Activated CD8-positive, alpha-beta memory T cell treated with anti-CD3 and anti-CD28 coated beads, Interleukin-2, amount 50 U/mL, for 24 hours (primary cell): ENCODE data around the gene MPZL3.
"Not testable (repeated sequence)": the region's sequence is repeated elsewhere in the genome, so short reads cannot be mapped to it uniquely, and the experiment has no call there.

Experiments
- DNase-seq: peaks from one replicate; pipeline ENCODE4 v3.0.0-alpha.2; 2020; ENCODE audit errors: extremely low read depth

MPZL3 gene

DNA sequence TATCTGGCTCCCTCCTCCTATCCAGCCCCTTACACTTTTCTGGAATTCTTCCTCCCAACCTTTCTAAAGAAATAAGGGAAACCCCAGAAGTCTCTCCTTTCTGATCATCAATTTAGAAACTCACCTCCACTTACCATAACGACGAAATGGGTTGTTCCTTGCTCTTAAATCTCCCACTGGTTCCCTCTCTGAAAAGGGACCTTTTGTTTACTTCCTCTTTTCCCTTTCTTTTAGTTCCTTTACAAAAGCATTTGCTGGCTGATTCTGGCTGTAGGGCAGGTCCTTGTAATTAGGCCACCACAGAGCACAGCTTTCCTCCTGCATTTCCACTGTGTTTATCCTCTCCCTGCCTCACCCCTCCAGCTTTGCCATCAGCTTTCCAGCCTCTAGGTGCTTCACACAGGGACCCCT, 39.4 kb downstream of the MPZL3 start:
- no peak for DNase-seq

DNA sequence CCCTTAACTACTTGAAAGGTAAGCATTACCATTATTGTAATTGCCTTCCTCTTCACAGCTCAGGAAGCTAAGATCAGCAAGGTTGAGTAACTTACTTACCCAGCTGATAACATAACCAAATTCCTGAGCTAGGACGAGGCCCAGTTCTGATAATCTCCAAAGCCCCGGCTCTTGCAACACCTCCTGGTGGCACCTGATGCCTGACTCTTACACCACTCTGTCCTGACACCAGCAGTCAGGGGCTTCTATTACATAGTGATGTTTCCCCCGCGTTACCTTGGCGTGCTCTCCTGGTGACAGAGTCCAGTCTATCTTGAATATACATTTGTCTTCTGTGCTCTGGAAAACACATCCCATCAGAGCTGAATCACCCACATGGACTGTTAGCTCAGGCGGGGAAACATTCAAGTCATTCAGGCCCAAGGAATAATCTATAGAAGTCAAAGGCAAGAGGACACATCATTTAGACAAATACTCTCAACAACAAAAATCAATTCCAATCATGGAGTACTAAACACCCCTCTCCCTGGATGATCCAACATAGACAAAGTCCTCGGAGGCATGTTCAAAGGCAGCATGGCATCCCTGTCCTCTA, 39.9 kb downstream of the MPZL3 start:
- no peak for DNase-seq

DNA sequence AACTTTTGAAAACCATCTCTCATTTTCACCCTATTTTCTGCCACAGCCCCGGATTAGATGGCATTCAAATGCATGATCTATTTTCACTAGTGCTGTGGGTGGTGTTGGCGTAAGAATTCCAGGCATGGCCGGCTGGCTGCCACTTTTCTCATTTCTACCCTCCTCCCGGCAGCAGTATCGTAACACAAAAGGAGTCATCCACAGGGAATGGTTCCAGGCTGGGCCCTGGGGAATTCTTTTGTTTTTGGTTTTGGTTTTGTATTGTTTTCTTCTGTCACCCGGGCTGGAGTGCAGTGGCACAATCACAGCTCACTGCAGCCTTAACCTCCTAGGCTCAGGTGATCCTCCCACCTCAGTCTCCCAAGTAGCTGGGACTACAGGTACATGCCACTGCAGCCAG, 41.2 kb downstream of the MPZL3 start:
- no peak for DNase-seq

DNA sequence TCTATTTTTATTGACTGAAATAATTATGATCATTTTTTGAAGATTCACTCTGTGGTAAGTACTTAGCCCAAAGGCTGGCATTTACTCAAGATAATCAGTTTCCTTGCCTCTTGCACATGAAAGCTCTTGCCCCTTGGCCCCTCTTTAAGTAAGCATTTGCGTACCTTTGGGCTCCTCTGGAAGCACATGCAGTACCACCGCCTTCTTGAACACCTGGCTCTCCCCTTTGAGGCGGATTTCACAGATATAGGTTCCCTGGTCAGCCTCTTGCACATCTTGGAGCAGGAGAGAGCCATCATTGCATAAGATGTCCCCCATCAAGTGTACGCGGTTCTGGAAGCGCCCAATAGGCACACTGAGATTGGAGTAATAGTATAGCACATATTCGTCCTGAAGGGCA, 41.8 kb downstream of the MPZL3 start:
- no peak for DNase-seq

DNA sequence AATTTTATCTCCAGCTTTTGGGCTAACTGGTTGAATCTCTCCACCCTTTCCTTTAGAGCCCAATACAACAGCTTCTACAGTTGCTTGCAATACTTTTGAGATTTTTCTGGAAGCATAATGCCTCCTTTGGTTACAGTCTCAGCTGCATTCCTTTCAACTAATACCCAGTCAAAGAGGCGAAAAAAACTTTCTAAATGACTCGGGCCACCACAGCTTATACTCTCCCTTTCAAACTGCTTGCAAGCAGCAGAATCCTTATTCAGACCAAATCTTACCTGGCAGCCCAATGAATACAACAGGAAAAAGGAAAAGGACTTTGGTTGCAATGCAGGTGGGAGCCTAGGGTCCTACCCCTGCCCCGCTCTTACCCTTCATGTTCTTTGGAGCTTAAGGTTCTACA, 43.1 kb downstream of the MPZL3 start:
- DNase-seq, result no peak

DNA sequence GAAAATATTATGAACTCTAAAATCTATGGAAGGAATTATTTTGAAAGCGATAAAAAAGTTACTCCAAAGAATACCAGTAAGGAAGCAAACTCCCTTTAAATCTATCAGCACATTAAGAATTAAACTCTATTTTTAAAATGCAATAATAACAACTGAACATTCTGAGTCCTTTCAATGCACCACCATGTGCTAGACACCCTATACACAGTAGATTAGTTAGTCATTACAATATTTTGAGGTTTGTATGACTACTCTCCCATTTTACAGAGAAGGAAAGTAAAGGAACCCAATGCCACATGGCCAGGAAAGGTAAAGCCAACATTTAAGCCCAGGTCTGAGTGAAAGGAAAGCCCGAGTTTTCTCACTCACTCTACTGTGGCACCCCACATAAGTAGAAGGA, 45.1 kb downstream of the MPZL3 start:
- no peak for DNase-seq

DNA sequence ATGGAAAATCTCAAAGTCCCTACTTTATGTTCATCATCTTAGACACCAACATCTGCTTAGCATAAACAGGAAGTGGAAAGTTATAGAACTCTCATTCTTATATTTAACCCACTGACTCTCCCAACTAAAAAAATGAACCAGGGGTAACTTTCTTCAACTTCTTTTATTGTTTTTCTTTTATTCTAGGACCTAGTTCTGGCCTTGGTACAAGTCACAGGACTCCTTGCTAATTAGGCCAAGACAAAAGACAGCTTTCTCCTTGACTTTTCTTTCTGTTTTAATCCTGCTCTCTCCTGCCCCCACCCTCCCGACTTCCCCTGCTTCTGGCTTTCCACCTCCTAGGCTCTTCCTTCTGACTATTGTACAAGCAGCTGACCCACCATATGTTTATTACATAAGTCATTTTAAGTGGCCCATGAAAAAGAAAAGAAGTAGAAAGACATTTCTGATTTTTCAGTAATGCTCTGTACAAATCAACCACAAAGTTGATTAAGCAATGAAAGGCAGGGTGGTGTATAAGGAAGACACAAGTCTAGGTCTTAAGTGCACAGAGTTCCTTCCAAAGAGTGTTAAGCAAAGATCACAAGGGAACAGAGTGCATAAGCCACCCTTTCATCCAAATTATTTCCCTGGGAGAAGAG, 45.7 kb downstream of the MPZL3 start:
- DNase-seq, result no peak

DNA sequence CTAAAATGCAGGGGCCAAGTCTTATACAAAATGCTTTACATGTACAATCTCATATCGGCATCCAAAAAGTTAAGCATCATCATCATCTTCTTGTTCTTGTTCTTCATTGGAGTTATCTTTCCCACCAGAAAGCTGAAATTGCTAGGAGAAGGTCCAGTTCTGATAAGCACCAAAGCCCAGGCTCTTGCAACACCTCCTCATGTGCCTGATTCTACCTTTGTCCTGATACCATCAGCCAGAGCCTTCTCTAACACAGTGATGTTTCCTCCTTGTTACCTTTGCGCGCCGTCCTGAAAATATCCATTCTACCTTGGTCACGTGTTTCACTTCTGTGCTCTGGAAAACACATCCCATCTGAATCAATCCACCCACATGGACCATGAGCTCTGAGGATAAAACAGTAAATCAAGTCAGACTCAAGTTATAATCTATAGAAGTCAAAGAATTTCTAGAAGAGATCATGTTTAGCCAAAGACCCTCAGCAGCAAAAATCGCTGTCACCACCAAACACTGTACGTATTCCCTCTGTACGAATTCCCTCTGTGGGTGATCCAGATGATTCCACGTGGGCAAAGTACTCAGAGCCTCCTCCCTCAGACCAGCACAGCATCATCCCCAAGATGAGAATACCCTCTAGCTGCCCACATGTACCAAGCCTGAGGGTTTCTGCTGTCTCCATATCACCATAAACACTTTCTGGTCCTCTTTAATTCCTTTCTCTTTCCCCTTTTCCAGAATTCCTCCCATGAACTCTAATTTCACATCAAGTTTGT, 46.4 kb downstream of the MPZL3 start:
- DNase-seq, result no peak

DNA sequence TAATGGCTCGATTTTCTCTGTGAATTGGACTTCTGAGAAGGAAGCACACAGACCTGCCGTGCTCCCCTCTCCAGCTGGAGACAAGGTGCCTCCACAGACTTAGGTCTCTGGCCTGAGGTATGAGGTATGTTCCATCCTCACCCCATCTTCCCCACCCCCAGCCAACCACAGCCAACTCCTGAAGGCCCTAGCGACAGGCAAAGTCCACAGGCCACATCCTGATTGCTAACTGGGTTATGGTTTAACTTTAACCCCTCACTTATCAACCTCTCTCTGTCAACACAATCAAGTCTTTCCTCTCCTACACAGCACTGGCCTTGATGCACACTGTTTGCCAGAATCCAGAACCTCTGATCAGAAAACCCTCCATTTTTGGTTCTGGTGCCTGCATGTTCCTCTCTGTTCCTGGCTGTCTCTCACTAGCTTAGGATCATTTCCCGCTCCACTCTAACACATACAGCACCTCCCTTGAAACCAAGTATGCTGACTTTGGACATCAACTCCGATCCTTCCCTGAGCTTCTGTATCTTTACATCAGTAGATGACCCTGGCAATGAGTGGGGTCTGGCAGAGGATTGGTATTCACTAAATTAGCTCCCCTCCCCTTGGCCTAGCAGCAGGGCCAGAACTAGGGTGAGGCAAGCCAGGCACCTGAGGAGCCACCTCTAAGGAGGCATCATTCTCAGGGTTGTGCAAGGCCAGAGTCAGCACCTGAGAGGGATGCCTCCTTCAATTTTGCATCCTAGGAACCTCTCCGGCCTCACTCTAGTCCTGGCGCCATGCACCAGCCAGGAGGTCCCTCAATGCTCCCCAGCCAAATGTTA, 49.4 kb downstream of the MPZL3 start:
- DNase-seq, result peak; percentile 30

DNA sequence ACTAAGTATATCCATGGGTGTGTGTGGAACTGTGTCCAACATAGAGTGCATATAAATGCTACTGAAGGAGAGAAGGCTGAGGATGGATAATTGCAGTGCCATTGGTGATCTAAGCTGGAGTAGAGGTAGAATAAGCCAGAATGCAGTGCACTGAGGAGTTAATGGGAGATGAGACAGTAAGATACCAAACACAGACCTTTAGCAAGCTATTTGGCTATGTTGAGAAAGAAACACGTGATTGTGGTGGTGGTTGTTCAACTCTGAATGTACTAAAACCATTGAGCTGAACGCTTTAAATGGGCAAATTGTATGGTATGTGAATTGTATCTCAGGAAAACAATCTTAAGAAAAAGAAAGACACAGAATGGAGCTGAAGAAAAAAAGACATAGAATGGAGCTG, 50.2 kb downstream of the MPZL3 start:
- DNase-seq, result no peak

DNA sequence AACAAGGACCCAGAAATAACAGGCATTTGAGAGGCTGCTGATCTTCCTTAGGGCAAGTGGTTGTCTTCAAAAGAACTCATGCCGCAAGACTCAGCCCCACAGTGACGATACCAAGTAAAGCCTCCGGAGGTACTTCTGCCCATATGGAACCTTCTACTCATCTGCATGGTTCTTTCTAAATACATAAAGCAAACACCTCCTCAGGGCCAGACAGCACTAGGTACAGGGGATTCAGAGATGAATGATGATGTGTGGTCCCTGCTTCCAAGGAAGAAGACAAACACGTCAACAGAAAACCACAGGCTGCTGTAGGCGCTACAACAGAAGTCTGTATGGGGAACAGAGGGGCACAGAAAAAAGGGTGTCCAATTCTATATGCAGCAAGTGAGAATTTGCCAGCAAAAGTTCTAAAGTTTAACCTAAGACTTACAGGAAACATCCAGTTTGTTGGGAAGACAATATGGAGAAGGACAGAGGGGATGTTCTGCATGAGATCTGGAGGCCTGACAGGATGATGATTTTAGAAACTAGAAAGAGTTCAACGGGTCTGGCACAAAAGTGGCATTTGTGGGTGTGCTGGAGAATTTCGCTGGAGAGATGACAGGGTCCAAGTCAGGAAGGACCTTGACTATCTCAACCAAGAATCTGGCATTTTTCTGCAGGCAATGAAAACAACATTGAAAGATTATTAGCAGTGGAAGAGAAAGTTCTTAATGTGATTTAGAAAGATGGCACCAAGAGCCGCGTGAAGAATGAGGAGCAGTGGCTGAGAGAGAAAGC, 51.1 kb downstream of the MPZL3 start:
- DNase-seq, result peak; percentile 28

DNA sequence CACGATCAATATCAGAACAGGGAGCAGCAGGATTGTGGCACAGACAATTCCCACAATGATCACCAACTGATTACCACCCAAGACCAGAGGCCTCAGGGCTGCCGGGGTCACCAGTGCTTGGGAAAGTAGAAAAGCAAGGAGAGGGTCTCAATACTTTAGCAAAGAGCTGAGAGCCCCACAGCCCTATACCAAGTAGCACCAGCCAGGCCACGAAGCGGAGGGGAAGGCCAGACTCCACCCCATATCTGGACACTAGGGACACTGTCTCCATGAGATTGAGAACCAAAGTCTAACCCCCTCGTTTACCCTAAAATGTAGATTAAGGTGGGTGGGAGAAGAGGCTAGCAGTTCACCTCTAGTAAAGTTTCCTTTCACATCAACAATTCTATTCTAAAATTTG, 51.7 kb downstream of the MPZL3 start:
- DNase-seq, result no peak

DNA sequence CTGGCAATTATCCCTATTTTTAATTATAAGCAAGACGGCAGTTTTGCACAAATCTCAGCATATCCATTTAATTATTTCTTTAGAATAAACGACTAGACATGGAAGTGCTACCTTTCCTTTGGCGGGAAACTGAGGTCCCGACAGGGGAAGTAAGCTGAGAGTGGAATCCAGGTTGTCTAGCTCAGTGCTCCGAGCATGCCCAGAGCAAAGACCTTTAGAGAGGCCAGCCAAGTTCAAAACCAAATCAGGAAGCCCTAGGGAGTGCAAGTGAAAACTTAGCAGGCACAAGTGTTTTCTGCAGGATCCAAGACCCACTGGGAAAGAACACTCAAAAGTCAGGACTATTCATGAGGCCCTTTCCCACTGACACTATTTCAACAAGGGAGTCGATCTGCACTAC, 53.0 kb downstream of the MPZL3 start:
- no peak for DNase-seq

DNA sequence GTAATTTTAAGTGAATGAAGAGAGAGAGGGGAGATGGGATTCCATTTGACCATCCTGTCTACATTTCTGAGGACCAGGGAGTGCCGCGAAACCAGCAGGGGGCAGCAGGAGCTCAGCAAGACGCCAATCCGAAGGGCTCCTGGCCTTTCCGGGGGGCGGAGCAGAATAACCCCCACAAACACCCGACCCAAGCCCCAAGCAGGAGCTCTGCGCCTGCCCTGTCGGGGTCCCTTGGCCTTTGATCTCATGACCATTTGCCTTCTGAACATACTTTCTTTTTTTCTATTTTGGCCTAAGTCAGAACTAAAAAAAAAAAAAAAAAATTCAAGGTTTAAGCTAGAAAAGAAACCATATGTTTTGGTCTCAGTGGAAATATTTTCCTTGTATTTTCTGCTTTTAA, 53.8 kb downstream of the MPZL3 start:
- DNase-seq, result peak; percentile 72

DNA sequence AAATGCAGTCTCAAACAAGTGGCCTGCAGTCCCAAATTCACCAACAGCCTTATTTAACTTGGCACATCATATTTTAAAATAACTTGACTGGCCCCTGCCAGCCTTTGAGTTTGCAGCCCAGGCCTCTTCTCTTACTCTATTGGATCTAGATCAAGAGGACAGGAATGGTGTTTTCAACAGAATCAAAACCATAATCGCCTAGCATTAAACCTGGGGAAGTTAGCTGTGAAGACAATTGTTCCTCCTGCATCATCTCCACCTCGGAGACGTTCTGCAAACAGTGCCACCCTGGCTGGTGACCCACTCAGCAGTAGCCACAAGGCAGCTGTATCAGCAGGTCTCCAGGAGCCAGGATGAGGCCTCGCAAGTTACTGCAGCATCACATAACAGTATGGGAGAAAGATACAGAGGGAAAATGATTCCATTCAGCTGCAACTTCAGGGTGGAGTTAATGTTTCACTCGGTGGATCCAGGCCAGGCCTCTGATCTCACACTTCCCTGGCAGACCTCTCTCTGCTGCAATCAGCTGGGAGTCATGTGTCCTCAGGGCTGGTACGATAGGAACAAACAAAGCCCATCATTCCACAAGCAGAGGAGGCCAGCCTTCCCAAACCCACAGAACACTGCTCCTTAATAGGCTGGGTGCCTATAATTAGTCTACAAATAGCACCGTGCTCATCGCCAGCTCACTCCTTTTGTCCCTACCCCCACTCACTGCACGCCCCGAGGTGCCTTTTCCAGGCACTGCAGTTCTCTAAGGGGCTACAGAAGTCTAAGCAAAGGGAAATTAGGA, 57.1 kb downstream of the MPZL3 start:
- no peak for DNase-seq

DNA sequence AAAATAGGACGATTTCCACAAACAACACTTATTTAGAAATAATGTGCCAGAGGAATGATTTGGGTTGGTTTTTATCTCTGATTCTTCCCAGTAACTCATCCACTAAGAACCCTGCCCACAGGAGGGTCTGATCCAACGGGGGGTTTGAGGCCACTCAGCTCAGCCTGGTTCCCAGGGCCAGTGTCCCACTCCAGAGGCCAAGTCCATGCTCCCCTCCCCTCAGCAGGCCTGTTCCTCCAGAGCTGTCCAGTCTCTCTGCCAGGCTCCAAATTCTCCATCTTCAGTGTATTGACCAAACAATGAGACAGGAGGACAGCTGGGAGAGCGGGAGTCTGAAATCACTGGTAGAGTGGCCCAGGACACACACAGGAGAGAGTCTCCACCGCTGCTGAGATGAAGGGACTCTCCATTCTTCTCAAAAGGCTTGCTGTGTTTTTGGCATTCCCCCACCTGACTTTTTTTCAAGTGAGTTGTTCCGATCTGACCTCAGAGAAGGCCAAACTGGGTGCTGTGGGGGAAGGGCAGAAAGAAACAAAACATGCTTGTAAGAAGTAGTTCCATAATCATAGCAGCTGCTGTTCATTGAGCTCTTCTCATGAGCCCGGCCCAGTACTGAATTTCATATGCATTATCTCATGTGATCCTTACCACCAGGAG, 58.1 kb downstream of the MPZL3 start:
- no peak for DNase-seq

DNA sequence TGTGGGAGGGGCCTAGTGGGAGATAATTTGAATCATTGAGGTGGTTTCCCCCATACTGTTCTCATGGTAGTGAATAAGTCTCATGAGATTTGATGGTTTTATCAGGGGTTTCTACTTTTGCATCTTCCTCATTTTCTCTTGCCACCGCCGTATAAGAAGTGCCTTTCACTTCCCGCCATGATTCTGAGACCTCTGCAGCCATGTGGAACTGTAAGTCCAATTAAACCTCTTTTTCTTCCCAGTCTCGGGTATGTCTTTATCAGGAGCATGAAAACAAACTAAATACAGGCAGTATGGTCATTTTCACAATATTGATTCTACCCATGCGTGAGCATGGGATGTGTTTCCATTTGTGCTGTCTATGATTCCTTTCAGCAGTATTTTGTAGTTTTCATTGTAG, 59.3 kb downstream of the MPZL3 start:
- DNase-seq, result not testable (repeated sequence)

DNA sequence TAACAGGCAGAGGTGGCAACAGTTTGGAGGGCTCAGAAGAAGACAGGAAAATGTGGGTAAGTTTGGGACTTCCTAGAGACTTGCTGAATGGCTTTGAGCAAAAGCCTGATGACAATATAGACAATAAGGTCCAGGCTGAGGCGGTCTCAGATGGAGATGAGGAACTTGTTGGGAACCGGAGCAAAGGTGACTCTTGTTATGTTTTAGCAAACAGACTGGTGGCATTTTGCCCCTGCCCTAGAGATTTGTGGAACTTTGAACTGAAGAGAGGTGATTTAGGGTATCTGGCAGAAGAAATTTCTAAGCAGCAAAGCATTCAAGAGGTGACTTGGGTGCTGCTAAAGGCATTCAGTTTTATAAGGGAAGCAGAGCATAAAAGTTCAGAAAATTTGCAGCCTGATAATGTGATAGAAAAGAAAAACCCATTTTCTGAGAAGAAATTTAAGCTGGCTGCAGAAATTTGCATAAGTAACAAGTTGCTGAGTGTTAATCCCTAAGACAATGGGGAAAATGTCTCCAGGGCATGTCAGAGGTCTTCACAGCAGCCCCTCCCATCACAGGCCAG, 61.1 kb downstream of the MPZL3 start:
- DNase-seq, result not testable (repeated sequence)

DNA sequence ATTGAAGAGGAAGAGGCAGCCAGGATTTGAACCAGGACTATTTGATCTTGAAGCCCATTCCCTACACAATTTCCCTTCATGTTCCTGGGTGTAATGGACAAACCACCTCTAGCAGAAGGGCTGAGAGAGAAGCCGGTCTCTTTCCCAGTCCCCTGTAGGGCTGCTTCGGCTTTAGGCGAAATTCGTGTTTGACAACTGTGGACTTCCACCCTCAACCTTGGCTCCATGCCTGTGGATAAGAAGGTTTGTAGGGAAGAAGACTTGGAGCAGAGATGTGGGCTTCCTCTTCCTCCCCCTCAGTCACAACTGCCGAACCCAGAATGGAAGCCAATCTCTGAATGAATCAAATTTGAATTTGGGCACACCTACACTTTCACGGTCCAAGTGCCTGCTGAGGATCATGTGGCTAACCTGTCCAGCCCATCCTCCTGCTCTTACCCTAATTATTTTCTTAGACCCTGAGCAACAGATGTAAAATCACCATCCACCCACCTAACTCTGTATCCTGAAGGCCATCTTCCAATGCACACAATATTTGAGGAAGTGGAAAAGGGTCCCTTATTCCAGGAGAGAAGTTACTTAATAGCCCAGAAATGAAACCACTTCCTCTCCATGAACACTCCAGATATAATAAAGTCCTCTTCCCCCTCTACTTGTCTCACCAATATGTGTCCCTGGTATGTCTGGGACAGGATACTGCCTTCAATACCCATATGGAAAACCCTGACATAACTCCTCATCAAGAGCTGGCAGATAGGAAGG, 65.6 kb downstream of the MPZL3 start:
- no peak for DNase-seq
